H1 (cell line): ENCODE results near the gene EFEMP2. TPM values are rescaled to one million over a fixed set of nuclear protein-coding genes. Genes with fewer than 3 reads are reported as not detected.
A peak's percentile ranks its signal among the peaks of the same experiment; 100 is the strongest.

Experiments used
- CHD1 ChIP-seq: IDR thresholded peaks from 2 replicates; pipeline ENCODE4 v1.6.1; 2012; ENCODE audit warnings: low read depth, low read length, improper control_type of control experiment
- CHD2 ChIP-seq: IDR thresholded peaks from 2 replicates; pipeline ENCODE4 v1.6.1; 2012; ENCODE audit warnings: low read length, improper control_type of control experiment
- CHD7 ChIP-seq: fragments of 300-600 bp; sonication (generic); IDR thresholded peaks from 2 replicates; pipeline ENCODE4 v1.7.1; 2012; ENCODE audit warnings: low read length, moderate library complexity, mild to moderate bottlenecking, inconsistent platforms; ENCODE audit not compliant: insufficient replicate concordance
- EP300 ChIP-seq, 2 experiments: IDR thresholded peaks; 1 replicate in 1 of 2; 2 replicates in 1 of 2; pipeline ENCODE4 v1.6.1; 2011 to 2012; ENCODE audit warnings: low read depth in 2 of 2, low read length in 2 of 2, mild to moderate bottlenecking in 2 of 2, borderline replicate concordance in 1 of 2, inconsistent platforms in 1 of 2, moderate library complexity in 1 of 2
- MAFK ChIP-seq: IDR thresholded peaks from 2 replicates; pipeline ENCODE4 v1.6.1; 2012; ENCODE audit warnings: low read depth, mild to moderate bottlenecking, improper control_type of control experiment, low read length
- MAX ChIP-seq: IDR thresholded peaks from 2 replicates; pipeline ENCODE4 v1.6.1; 2012; ENCODE audit warnings: inconsistent platforms
- SIX5 ChIP-seq: IDR thresholded peaks from 2 replicates; pipeline ENCODE4 v1.6.1; 2011; ENCODE audit warnings: mild to moderate bottlenecking, low read depth, low read length
- TAF7 ChIP-seq: optimal IDR thresholded peaks from 2 replicates; pipeline ENCODE3; 2011; ENCODE audit warnings: low read depth, mild to moderate bottlenecking, inconsistent platforms, low read length, moderate library complexity, borderline replicate concordance
- TCF12 ChIP-seq: IDR thresholded peaks from 2 replicates; pipeline ENCODE4 v1.6.1; 2011; ENCODE audit warnings: low read depth, mild to moderate bottlenecking, low read length
- YY1 ChIP-seq: IDR thresholded peaks from 2 replicates; pipeline ENCODE4 v1.6.1; 2011; ENCODE audit warnings: low read depth, mild to moderate bottlenecking, low read length
- ZNF274 ChIP-seq: IDR thresholded peaks from 2 replicates; pipeline ENCODE4 v1.7.0; 2012; ENCODE audit warnings: low read length, borderline replicate concordance; ENCODE audit errors: extremely low read depth
- polyA plus RNA-seq, 7 experiments: library from polyadenylated mRNA; depleted of rRNA in 3 of 7; stranded (reverse) in 5 of 7; unstranded in 2 of 7; fragments of >200 nt in 5 of 7; fragments of 200-250 nt in 2 of 7; gene quantifications; 1 replicate in 5 of 7; 2 replicates in 1 of 7; 4 replicates in 1 of 7; pipeline versions ENCODE4 v1.2.1 to v1.2.3, GENCODE V29; 2011 to 2013; ENCODE audit warnings: missing spikeins in 2 of 7, mixed read lengths in 2 of 7
- total RNA-seq: library from RNA; stranded (reverse); fragmentation: NEBNext Ultra II Directional; extraction: Animal tissue kit (Norgen Biotek cat#: 25700); gene quantifications from 2 replicates; pipeline ENCODE4 v1.2.1, GENCODE V29; 2021

EFEMP2 gene
- total and polyA plus RNA-seq, 2 of the 8 experiments (the other 6 are each of a cell fraction or from before 2014, with no cell fraction given) = 8.8 to 17.2 TPM

GRCh38 chr11:65833297-65834030 lies 39.1 kb downstream of the EFEMP2 start, which contains the start of gene SNX32 (continued):
- TF ChIP-seq CHD7 (no peak), ZNF274 (no peak), CHD2 (peak; percentile 92), CHD1 (no peak), TAF7 (no peak), TCF12 (no peak), EP300 (IDR thresholded peaks at IDR 0.05; ENCODE audit: borderline replicate concordance in 1 of 2, low read depth in 2 of 2, low read length in 2 of 2) (no peak), YY1 (no peak), MAFK (no peak), SIX5 (no peak), MAX (peak; percentile 97)
